Mononuclear cell (primary cell): ENCODE measurements around the gene RPL10A. TPM values are rescaled to one million over a fixed set of nuclear protein-coding genes. Genes with fewer than 3 reads are reported as not detected.
"Not testable (repeated sequence)": the region's sequence is repeated elsewhere in the genome, so short reads cannot be mapped to it uniquely, and the experiment has no call there.

ENCODE experiments used
- H3K27me3 ChIP-seq: 2 replicates; pipeline ENCODE4 v1.6.0; 2011; ENCODE audit warnings: low read length, control low read depth; ENCODE audit not compliant: insufficient read depth
- H3K4me1 ChIP-seq: 2 replicates; pipeline ENCODE4 v1.5.1; 2011; ENCODE audit warnings: mild to moderate bottlenecking, low read length, control low read depth; ENCODE audit not compliant: insufficient read depth
- H3K4me3 ChIP-seq: 2 replicates; pipeline ENCODE4 v1.5.1; 2011; ENCODE audit warnings: mild to moderate bottlenecking, low read length, moderate library complexity
- H3K9me3 ChIP-seq: 2 replicates; pipeline ENCODE4 v1.5.1; 2011; ENCODE audit warnings: low read depth, mild to moderate bottlenecking, control low read depth, low read length
- total RNA-seq: library from RNA; depleted of rRNA; stranded (reverse); fragments of >200 nt; gene quantifications from one replicate; pipeline ENCODE4 v1.2.3, GENCODE V29; 2012

RPL10A gene
- total RNA-seq: 1,708 TPM

DNA sequence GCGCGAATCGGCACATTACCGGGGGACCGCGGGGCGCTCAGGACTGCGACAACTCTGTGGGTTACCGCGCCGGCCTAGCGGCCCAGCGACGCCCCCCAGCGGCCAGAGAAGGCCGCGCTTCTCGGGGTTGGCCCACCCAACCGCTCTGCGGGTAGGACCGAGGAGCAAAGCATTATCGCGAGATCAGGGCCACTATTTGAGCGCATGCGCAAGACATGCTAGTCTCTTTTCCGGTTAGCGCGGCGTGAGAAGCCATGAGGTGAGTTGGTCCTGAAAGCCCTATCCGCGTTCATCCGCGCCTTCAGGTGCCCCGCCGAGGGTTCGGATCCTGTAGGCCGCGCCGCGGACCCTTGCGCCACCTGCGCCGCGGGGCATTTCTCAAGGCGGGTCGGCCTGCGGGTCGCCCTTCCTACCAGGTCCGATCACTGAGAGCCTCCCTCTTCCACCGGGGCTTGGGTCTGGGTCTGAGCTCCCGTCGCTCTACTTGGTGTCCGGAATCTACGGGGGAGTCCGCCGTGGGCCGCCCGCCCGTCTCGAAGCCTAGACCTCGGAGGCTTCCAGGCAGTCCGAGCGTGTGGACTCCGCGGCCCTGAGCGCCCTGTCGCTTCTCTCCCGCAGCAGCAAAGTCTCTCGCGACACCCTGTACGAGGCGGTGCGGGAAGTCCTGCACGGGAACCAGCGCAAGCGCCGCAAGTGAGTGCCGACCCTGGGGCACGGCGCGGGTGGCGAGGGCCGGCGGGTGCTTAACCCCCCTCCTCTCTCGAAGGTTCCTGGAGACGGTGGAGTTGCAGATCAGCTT is at the start of gene RPL10A:
Gene RPL10A (plus strand): TSS at position 221 of the 799 bp plus-strand sequence. CDS start 34 bp downstream, at position 255.
- Histone ChIP-seq H3K9me3 (no peaks in the 10 kb centered on the region), H3K4me3 (peak within 1 kb of the TSS; percentile 92), H3K27me3 (no peaks in the 10 kb centered on the region), H3K4me1 (peaks cover 27% of the 10 kb centered on the region)

DNA sequence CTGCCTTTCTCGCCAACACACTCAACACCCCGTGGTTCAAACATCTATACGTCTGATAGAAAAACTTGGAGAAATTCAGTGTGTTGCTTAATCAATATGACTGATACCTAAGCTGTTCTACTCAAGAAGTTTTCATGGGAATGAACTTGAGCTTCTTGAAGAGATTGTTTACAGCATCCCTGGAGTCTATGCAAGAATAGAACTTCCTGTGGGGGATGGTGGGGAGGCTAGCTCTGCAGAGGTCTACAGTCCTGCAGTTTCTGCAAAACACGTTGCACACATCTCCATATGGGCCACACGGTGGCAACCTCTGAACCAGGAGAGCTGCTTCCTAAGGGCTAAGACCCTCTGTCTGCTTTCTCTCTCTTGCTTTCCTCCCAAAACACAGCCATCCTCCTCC is 48.8 kb upstream of the RPL10A start:
- Histone ChIP-seq H3K9me3 (no peaks in the 10 kb centered on the region), H3K4me3 (no peak overlapping the region), H3K27me3 (no peaks in the 10 kb centered on the region), H3K4me1 (peaks cover 22% of the 10 kb centered on the region)

DNA sequence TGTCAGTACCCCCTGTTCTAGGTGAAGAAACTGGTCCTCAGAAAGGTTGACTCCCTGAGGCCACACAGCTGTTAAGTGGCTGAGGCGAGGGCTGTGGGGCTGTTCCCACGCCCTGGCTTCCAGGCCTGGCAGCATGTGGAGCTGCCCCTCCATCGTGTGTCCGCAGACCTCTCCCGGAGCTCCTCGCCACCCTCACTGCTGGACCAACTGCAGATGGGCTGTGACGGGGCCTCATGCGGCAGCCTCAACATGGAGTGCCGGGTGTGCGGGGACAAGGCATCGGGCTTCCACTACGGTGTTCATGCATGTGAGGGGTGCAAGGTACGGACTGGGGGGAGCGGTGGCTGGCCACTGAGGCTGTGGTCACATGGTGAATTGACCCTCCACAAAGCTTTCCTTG is 48.2 kb upstream of the RPL10A start:
- Histone ChIP-seq H3K4me3 (no peak overlapping the region), H3K4me1 (peaks cover 22% of the 10 kb centered on the region), H3K27me3 (no peaks in the 10 kb centered on the region), H3K9me3 (no peaks in the 10 kb centered on the region)

DNA sequence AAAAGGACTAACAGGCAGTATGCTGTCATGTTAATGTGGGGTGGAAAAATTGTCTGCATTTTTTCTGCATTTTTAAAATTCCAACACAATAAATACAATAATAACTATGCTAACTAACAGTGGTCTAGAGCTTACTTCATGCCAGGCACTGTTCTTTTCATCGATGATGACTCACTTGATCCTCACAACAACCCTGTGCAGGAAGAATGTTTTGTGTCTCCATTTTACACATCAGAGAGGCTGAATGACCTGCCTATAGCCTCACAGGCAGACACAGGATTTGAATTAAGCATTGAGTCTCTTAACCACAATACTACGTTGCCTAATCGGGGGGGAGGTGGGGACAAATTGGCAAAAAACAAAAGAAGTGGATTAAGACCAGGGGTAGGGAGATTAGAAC is 42.9 kb upstream of the RPL10A start:
- H3K9me3 ChIP-seq: peaks cover 15% of the 10 kb centered on the region
- H3K4me3 ChIP-seq: no peak overlapping the region
- H3K4me1 ChIP-seq: peaks cover 15% of the 10 kb centered on the region
- no peaks in the 10 kb centered on the region for H3K27me3 ChIP-seq

DNA sequence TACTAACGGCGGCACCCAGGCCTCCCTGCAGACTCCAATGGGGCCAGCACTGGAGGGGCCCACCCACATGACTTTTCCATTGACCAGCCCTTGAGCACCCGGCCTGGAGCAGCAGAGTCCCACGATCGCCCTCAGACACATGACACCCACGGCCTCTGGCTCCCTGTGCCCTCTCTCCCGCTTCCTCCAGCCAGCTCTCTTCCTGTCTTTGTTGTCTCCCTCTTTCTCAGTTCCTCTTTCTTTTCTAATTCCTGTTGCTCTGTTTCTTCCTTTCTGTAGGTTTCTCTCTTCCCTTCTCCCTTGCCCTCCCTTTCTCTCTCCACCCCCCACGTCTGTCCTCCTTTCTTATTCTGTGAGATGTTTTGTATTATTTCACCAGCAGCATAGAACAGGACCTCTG is 42.1 kb upstream of the RPL10A start:
- peaks cover 15% of the 10 kb centered on the region for H3K4me1 ChIP-seq
- H3K27me3 ChIP-seq: no peaks in the 10 kb centered on the region
- H3K9me3 ChIP-seq: peaks cover 15% of the 10 kb centered on the region
- no peak overlapping the region for H3K4me3 ChIP-seq

DNA sequence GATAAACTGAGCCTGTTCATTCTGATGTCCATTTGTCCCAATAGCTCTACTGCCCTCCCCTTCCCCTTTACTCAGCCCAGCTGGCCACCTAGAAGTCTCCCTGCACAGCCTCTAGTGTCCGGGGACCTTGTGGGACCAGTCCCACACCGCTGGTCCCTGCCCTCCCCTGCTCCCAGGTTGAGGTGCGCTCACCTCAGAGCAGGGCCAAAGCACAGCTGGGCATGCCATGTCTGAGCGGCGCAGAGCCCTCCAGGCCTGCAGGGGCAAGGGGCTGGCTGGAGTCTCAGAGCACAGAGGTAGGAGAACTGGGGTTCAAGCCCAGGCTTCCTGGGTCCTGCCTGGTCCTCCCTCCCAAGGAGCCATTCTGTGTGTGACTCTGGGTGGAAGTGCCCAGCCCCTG is 40.8 kb upstream of the RPL10A start:
- peaks cover 15% of the 10 kb centered on the region for H3K9me3 ChIP-seq
- H3K27me3 ChIP-seq: no peaks in the 10 kb centered on the region
- H3K4me3 ChIP-seq: no peak overlapping the region
- peaks cover 15% of the 10 kb centered on the region for H3K4me1 ChIP-seq

DNA sequence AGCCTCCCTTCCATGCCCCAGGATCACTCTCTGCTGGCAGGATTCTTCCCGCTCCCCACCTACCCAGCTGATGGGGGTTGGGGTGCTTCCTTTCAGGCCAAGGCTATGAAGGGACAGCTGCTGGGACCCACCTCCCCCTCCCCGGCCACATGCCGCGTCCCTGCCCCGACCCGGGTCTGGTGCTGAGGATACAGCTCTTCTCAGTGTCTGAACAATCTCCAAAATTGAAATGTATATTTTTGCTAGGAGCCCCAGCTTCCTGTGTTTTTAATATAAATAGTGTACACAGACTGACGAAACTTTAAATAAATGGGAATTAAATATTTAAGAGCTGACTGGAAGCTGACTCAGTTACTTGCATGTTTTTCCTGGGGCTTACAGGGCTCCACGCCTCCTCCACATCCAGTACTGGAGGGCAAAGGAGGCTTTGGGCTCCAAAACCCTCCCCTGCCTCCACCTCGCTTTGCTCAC is 40.3 kb upstream of the RPL10A start:
- H3K4me3 ChIP-seq: no peak overlapping the region
- peaks cover 15% of the 10 kb centered on the region for H3K9me3 ChIP-seq
- H3K4me1 ChIP-seq: peaks cover 15% of the 10 kb centered on the region
- no peaks in the 10 kb centered on the region for H3K27me3 ChIP-seq

DNA sequence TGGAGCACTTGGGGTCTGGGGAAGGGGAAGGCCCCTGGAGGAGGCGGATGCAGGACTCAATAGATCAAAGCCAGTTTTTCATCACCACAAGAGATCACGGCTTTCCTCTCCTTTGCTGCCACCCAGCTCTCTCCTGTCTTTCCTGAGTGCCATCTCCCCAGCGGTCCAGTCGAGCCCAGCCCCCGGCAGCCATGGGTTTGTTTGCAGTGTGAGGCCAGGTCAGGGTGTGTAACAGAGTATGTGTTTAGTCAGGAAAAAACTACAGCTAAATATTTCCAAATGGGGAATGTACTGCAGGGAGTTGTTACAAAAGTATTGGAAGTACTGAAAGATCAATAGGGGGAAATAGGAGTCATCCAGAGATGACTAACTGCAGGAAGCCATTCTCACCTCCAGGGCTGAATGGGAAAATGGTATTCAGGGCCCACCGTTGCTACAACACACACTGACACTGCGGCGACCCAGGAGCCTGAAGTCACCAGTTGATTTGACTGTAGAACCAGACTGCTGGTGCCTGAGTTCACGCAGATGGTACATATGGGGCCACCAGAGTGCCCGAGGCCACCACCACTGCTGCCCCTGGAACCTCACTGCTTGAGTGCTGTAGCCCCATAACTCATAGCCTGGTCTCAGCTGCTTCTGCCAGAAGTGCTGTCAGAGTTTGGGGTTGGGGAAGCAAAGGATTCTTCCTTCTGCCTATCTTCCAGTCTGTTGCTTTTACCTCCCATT is 39.6 kb upstream of the RPL10A start:
- peaks cover 15% of the 10 kb centered on the region for H3K9me3 ChIP-seq
- H3K27me3 ChIP-seq: no peaks in the 10 kb centered on the region
- no peak overlapping the region for H3K4me3 ChIP-seq
- peaks cover 15% of the 10 kb centered on the region for H3K4me1 ChIP-seq

DNA sequence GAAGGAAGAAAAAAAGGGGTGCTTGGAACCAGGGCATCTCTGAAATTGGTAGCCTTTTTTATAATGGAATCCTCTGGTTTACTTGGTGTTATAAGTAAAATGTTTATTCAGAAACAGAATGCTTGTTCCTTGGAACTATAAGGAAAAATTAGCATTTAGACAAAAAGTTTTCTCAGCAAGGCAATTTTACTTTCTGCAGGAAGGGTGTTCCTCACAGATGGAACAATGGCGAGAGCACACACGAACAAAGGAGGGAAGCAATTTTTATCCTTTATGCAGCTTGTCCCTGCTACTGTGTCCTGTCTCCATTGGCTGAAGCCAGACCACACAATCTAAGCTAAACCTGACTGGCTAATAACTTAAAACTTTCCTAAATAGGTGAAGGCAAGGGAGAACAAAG is 38.7 kb upstream of the RPL10A start:
- no peaks in the 10 kb centered on the region for H3K27me3 ChIP-seq
- peaks cover 15% of the 10 kb centered on the region for H3K9me3 ChIP-seq
- peaks cover 15% of the 10 kb centered on the region for H3K4me1 ChIP-seq

DNA sequence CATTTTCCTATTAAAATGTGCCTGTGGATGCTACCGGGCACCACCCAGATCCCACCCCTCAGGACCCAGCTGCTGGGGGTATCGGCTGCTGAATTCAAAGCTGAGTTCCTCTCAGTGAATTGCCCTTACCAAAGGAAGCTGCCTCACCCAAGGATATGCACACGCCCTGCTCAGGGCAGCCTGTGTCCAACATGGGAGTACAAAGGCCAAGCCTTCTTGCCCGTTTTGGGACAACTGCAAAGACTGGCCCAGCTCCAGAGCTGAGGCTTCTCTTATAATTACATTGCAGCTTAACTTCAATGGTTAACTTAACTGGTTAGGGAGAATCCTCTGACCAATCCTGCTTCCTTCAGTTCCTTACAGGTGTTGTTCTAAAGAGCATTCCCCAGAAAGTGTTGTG is 35.9 kb upstream of the RPL10A start:
- Histone ChIP-seq H3K4me1 (no peaks in the 10 kb centered on the region), H3K27me3 (no peaks in the 10 kb centered on the region), H3K9me3 (peaks cover 15% of the 10 kb centered on the region), H3K4me3 (no peak overlapping the region)

More for the DNA sequence above, 38.7 kb upstream of the RPL10A start:
- H3K4me3 ChIP-seq: no peak overlapping the region

DNA sequence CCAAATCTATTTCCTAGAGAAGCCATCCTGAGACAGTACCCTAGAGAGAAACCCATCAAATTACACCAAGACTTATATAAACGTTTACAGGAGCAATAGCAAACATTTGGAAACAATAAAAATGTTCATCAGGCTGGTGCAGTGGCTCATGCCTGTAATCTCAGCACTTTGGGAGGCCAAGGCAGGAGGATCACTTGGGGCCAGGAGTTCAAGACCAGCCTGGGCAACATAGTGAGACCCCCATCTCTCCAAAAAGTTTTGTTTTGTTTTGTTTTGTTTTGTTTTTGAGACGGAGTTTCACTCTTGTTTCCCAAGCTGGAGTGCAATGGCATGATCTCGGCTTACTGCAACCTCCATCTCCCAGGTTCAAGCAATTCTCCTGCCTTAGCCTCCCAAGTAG is 35.5 kb upstream of the RPL10A start:
- H3K9me3 ChIP-seq: peaks cover 15% of the 10 kb centered on the region
- not testable (repeated sequence) for H3K27me3 ChIP-seq, H3K4me3 ChIP-seq, H3K4me1 ChIP-seq

DNA sequence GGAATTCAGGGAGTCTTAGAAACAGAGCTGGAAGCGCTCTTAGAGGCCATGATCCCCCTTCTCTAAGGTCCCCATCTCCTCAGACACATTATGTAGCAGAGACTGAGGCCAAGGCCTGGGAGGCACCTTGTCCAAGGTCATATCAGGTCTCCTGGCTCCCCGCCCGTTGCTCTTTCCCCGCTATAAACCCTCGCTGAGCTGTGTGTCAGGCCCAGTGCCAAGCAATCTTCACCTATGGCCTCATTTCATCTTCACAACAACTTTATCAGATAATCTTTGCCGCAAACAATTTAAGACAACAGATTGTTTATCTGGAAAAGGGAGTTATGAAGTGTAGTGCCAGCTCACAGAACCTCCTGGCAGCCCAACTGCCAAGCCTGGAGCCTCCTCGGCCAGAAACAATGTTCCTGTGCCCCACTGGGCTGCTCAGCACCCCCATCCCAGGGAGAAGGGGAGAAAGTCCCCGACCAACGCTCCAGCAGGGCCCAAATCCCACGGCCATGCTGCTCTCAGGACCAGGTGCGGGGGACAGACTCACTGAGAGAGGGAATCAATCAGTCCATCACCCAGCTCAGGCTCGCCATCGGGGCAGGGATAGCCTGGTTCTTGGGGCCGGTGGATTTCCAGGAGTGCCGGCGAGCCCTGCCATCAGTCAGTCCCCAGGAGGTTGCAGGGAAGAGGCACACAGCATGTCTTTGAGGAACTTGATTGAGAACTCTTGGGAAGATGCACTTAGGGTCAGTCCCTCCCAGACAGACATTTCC is 32.9 kb upstream of the RPL10A start:
- Histone ChIP-seq H3K9me3 (peaks cover under 1% of the 10 kb centered on the region), H3K27me3 (no peaks in the 10 kb centered on the region), H3K4me3 (no peak overlapping the region), H3K4me1 (no peaks in the 10 kb centered on the region)

DNA sequence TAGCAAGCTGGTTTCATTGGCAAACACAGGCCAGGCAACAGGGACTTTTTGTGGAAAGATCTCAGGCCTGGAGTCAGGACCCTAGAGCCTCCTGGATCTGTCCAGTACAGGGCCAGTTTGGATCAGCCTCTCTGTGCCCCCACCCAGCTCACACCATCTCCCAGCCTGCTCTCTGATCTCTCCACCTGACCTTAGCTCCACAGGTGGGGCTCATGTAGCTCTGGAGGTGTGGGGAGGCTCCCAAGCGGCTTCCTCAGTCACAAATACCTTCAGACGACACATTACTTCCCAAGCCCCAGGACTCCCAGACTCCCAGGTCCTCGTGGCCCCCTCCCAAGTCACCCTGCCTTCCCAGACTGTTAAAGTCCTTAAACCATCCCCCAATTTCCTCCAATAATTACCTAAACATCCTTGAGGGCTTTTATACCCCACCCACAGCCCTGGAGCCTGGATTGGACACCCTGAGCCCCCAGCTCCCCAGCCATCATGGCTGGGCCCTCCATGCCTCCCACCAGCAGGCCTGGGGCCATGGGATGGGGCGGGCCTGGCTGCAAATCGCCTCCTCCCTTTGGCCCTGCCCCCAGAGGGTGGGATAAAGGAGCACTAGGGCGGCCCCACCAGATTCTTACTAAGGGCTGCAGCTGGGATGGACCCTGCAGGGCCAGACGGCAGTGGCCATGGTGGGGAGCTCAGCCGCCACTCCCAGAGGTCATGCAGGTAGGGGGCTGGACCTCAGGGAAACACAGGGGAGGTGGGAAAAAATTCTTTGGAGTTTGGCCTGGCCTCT is 31.9 kb upstream of the RPL10A start:
- Histone ChIP-seq H3K27me3 (no peaks in the 10 kb centered on the region), H3K9me3 (no peaks in the 10 kb centered on the region), H3K4me3 (no peak overlapping the region), H3K4me1 (no peaks in the 10 kb centered on the region)

DNA sequence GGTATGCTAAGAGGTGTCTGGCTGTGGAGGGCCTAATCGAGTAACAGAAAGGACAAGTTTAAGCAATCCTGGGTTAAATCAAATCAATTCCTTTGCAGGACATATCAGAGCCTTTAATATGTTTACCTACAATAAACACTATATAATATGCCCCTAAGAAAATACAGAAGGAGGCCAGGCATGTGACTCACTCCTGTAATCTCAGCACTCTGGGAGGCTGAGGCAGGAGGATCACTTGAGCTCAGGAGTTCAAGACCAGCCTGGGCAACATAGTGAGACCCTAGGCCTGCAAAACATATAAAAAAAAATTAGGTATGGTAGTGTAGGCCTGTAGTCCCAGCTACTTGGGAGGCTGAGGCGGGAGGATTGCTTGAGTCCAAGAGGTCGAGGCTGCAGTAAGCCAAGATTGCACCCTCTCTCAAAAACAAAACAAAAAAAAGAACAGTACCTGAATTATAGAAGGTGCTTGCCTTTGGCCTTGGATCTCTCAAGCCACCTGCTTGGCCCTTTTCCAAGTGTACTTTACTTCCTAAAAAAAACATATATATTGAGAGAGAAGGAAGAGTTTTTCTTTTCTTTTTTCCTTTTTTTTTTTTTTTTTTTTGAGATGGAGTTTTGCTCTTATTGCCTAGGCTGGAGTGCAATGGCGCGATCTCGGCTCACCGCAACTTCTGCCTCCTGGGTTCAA is 29.7 kb upstream of the RPL10A start:
- not testable (repeated sequence) for H3K9me3 ChIP-seq, H3K27me3 ChIP-seq, H3K4me3 ChIP-seq, H3K4me1 ChIP-seq
